Fibroblast of upper back skin (primary cell): ENCODE measurements around the gene ZNF20.
"Not testable (repeated sequence)": the region's sequence is repeated elsewhere in the genome, so short reads cannot be mapped to it uniquely, and the experiment has no call there.

Source experiments
- DNase-seq: peaks from one replicate; pipeline ENCODE4 v3.0.0-alpha.2; 2013

ZNF20 gene

DNA sequence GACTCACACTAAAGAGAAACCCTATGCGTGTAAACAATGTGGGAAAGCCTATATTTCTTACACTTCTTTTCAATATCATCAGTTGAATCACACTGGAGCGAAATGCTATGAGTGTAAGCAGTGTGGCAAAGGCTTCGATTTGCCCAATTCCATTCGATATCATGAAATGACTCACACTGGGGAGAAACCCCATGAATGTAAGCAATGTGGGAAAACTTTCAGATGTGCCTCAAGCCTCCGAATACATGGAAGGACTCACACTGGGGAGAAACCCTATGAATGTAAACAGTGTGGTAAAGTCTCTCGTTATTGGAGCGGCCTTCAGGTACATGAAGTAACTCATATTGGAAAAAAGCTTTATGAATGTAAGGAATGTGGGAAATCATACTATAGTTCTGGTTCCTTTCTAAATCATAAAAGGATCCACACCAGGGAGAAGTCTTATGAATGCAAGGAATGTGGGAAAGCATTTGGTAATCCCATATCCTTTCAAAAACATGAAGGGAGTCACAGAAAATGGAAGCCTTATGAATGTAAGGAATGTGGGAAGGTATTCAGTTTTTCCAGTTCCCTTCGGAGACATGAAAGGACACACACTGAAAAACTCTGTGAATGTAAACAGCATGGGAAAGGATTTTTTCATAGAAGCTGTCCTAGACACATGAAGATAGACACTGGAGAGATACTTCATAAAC lies 28.1 kb downstream of the ZNF20 start:
- no peak for DNase-seq

DNA sequence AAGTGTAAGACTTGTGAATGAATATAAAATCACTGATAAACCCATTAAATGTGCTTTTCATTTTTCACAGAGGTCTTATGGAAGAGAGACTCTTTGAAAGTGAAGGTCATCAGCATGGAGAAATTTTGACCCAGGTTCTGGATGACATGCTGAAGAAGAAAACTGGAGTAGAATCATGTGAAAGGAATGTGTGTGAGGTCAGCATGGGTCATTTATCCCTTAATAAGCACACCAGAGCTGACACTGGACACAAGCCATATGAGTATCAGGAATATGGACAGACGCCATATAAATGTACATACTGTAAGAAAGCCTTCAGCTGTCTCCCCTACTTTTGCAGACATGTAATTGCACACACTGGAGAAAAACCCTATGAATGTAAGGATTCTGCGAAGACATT lies 29.0 kb downstream of the ZNF20 start:
- no peak for DNase-seq

DNA sequence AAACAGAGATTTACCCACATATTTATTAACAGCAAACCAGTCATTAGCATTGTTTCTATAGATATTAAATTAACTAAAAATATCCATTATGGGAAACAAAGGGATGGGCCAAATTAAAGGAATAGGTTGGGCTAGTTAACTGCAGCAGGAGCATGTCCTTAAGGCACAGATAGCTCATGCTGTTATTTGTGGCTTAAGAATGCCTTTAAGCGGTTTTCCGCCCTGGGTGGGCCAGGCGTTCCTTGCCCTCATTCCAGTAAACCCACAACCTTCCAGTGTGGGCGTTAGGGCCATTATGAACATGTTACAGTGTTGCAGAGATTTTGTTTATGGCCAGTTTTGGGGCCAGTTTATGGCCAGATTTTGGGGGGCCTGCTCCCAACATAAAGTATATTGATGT lies 36.2 kb downstream of the ZNF20 start:
- not testable (repeated sequence) for DNase-seq

DNA sequence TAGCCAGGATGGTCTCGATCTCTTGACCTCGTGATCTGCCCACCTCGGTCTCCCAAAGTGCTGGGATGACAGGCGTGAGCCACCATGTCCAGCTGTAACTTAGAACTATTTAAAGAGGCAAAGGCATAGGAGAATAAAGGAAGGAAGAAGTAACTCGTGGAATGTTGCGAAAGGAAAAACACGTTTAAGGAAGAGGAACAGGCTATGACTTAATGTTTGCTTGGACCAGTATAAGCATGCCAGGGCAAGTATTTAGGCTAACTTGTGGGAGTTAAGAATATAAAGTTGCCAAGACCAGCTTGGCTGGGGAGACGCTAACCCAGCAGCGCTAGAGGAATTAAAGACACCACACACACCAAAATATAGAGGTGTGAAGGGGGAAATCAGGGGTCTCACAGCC lies 42.1 kb downstream of the ZNF20 start:
- DNase-seq = no peak

DNA sequence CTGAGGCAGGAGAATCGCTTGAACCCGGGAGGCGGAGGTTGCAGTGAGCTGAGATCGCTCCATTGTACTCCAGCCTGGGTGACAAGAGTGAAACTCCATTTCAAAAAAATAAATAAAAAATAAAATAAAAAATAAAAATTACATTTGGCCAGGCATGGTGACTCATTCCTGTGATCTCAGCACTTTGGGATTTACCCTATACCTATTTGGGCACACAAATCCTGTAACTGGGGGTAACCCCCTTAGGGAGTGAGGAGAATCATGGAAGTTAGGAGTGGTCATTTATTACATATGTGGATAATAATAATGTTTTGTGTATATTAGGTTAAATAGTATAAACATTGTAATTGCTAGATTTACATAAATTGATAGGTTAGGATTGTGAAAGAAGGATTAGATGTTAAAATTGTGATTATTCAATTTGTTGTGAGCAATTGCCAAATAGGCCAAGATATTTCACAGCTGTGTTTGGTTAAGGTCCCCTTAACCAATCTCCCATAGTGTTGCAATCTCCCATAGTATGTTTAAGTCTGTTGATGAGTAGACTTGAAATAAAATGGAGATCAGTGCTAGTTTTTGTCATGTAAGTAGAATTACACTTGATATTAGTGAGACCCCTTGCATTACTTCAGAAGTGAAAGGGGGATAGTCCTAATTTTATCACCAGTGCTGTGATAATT lies 44.9 kb downstream of the ZNF20 start:
- DNase-seq = no peak

DNA sequence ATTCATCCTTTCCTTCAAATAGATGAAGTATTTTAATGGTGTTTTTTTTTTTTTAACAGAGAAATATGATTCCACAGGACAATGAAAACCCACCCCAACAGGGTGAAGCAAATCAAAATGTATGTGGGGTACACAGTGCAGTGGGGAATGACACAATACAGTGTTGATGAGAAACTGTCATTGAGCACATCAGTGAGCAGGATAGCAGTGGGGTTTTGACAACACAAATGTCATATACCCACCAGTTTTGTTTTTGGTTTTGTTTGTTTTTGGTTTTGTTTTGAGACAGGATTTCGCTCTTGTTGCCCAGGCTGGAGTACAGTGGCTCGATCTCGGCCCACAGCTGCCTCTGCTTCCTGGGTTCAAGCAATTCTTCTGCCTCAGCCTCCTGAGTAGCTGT lies 46.4 kb downstream of the ZNF20 start:
- no peak for DNase-seq

DNA sequence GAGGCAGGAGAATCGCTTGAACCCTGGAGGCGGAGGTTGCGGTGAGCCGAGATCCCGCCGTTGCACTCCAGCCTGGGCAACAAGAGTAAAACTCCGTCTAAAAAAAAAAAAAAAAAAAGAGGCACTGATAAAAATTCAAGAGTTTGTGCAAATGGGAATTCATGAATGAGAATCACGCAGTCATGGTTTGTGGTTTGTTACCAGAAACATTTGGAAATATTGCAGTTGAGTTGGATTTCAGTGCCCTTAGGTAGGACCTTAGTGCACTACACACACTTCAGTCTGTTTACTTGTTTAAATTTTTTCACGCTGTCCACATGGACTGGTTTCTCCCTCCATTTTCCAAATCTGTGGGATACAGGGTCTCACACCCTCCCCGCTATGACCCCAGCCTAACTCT lies 47.2 kb downstream of the ZNF20 start:
- DNase-seq = no peak

DNA sequence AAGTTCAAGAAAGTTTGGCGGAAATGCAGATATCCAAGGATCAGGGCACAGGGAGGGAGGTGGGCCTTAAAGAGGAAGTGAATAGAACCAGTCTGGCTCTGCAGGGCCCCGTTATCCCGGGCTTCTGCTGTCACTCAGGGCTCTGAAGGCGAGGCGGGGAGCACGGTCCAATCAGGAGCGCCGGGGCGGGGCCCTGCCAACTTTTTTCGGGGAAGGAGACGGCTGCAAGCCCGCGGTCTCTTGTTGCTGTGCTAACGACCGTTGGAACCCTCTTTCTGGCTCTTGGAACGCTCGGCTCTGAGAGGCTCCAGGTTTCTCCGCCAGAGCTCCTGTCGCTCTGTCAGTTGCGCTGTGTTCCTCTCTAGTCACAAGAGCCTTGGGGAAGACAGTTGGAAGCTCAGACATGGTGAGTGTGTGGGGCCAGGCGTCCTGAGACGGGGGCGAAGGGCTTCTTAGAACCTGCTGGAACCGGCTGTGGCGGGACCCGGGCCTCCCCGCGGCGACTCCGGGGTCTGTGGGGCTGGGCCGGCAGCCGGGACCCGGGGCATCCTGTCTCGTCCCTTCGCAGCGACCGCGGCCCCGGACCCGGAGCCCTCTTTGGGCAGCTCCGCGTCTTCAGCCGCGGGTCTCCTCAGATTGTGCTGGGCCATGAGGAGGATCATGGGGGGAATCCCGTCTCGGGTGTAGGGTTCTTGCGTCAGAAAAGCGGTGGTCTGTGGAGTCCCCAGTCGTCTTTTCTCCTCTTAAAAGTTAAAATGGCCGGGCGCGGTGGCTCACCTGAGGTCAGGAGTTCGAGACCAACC lies 47.9 kb downstream of the ZNF20 start:
- peak; percentile 90 for DNase-seq

DNA sequence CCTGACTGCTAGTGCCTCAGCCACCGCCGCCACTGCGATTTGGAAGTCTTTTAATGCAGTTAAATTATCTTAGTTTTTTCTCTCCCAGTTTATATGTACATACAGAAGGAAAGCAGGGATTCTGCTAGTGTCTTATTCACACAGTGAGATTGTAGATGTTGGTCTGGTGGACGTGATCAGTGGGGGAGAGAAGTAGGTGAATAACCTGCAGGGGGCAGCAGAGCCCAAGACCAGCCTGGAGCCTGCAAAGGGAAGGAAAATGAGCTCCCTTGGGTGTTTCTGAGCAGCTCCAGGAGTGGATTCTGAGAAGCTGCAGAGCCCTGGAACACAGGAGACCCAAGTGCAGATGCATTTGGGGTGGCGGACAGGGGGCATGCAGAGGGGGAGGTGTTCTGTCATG lies 49.3 kb downstream of the ZNF20 start:
- DNase-seq = peak; percentile 52

DNA sequence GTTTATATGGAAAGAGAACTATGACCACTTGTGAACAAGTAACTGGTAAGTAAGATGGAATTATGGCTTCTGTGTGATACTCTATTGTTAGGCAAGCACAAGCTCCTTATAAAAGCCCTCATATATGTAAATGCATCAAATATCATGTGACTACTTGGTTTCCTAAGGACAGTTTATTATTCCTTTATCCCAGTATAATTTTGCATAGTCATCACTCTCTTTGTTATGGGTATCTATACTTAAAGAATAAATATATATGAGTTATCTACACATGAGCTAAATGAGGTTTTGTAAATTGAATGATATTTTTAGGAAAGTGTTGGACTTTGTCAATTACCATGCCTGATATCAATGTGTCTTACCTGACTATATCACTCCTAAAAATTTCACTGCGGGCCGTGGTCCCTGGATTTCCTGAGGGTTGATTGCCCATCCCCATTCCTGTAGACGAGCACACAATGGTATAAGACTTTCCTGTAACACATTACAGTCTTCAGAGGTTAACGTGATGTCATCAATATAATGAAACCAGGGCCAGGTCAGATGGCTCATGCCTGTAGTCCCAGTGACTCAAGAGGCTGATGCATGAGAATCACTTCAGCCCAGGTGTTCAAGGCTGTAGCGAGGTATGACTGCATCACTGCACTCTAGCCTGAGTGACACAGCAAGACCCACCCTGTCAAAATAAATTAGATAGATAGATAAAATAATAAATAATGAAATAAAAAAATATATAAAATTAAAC lies 54.9 kb downstream of the ZNF20 start:
- DNase-seq = no peak

DNA sequence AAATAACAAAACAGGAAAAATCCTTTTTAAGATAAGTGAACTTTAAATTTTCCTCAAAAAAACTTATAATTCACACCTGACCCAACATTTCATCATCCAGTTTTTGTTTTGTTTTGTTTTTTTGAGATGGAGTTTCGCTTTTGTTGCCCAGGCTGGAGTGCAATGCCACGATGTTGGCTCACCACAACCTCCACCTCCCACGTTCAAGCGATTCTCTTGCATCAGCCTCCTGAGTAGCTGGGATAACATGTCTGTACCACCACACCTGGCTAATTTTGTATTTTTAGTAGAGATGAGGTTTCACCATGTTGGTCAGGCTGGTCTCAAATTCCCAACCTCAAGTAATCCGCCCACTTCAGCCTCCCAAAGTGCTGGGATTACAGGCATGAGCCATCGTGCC lies 56.8 kb downstream of the ZNF20 start:
- not testable (repeated sequence) for DNase-seq
